IMR-90 (cell line): Measurements from ENCODE around the gene CCM2. TPM values are rescaled to one million over a fixed set of nuclear protein-coding genes. Genes with fewer than 3 reads are reported as not detected.

Experiments used
- ATAC-seq: fragments of 200-7000 bp; cut with Tn5 transposase; 2 replicates; pipeline ENCODE4 v1.9.1; 2020; ENCODE audit warnings: low read depth, mild to moderate bottlenecking, moderate library complexity
- BruUV-seq: library from RNA; stranded (reverse); fragments of 400-500 nt; replicated peaks from 2 replicates; lab custom pipeline; 2021; lab: Mats Ljungman, UMichigan
- CTCF ChIA-PET: fragments of 300-600 bp; formaldehyde crosslinking; extraction: SDS; loops from one replicate; lab custom pipeline; 2021; ENCODE audit warnings: antibody characterized with exemption; lab: Yijun Ruan, JAX
- POLR2A ChIA-PET: fragments of 300-600 bp; sonication (Branson Sonifier 250); formaldehyde crosslinking; loops from one replicate; lab custom pipeline; 2022; ENCODE audit warnings: antibody characterized with exemption; ENCODE audit not compliant: unreplicated experiment; lab: Charles Lee
- DNase-seq: peaks from one replicate; pipeline ENCODE4 v3.0.0; 2013
- H2AFZ ChIP-seq: replicated peaks from 2 replicates; pipeline ENCODE3; 2013; ENCODE audit warnings: low read length, mild to moderate bottlenecking; ENCODE audit not compliant: poor library complexity
- H2AK5ac ChIP-seq: 2 replicates; pipeline ENCODE4 v1.6.1; 2013; ENCODE audit warnings: low read depth, low read length, inconsistent platforms
- H2AK9ac ChIP-seq: replicated peaks from 2 replicates; pipeline ENCODE3; 2013; ENCODE audit warnings: mild to moderate bottlenecking, low read depth, low read length, moderate library complexity; ENCODE audit not compliant: poor library complexity
- H2BK120ac ChIP-seq: 2 replicates; pipeline ENCODE4 v1.6.1; 2013; ENCODE audit warnings: low read depth, low read length, inconsistent platforms
- H2BK15ac ChIP-seq: 3 replicates; pipeline ENCODE4 v1.6.1; 2013; ENCODE audit warnings: low read depth, low read length, inconsistent platforms
- H2BK20ac ChIP-seq: 2 replicates; pipeline ENCODE4 v1.6.1; 2013; ENCODE audit warnings: low read depth, mild to moderate bottlenecking, inconsistent platforms, low read length, moderate library complexity
- H2BK5ac ChIP-seq: 2 replicates; pipeline ENCODE4 v1.6.1; 2013; ENCODE audit warnings: mild to moderate bottlenecking, low read depth, low read length, inconsistent platforms; ENCODE audit not compliant: poor library complexity, severe bottlenecking
- H3K14ac ChIP-seq: replicated peaks from 2 replicates; pipeline ENCODE4 v1.6.1; 2013; ENCODE audit warnings: low read depth, low read length, inconsistent platforms
- H3K18ac ChIP-seq: 2 replicates; pipeline ENCODE4 v1.6.1; 2013; ENCODE audit warnings: low read depth, low read length, control low read depth
- H3K23ac ChIP-seq: 2 replicates; pipeline ENCODE4 v1.6.1; 2013; ENCODE audit warnings: low read depth, low read length, inconsistent platforms
- H3K27ac ChIP-seq: 2 replicates; pipeline ENCODE4 v1.5.1; 2013; ENCODE audit warnings: mild to moderate bottlenecking, control low read depth, low read length; ENCODE audit not compliant: insufficient read depth
- H3K27me3 ChIP-seq: 2 replicates; pipeline ENCODE4 v1.6.1; 2013; ENCODE audit warnings: low read length; ENCODE audit not compliant: control insufficient read depth, insufficient read depth
- H3K36me3 ChIP-seq: 2 replicates; pipeline ENCODE4 v1.6.1; 2013; ENCODE audit warnings: low read length, mixed read lengths; ENCODE audit not compliant: control insufficient read depth, insufficient read depth
- H3K4ac ChIP-seq: 2 replicates; pipeline ENCODE4 v1.6.1; 2013; ENCODE audit warnings: low read depth, low read length, inconsistent platforms
- H3K4me1 ChIP-seq: 2 replicates; pipeline ENCODE4 v1.6.1; 2013; ENCODE audit warnings: low read length, mixed read lengths; ENCODE audit not compliant: control insufficient read depth, insufficient read depth
- H3K4me2 ChIP-seq: 2 replicates; pipeline ENCODE4 v1.6.1; 2013; ENCODE audit warnings: low read depth, mild to moderate bottlenecking, control low read depth, low read length, moderate library complexity
- H3K4me3 ChIP-seq: 2 replicates; pipeline ENCODE4 v1.5.1; 2013; ENCODE audit warnings: low read depth, mild to moderate bottlenecking, control low read depth, low read length, moderate library complexity; ENCODE audit not compliant: insufficient read depth
- H3K56ac ChIP-seq: 2 replicates; pipeline ENCODE4 v1.6.1; 2013; ENCODE audit warnings: low read length, inconsistent platforms; ENCODE audit not compliant: insufficient read depth; ENCODE audit errors: extremely low read depth
- H3K79me1 ChIP-seq, 2 experiments: 2 replicates each; pipeline ENCODE4 v1.6.1; 2013; ENCODE audit warnings: low read length in 2 of 2, inconsistent platforms in 1 of 2, low read depth in 1 of 2
- H3K9ac ChIP-seq: 2 replicates; pipeline ENCODE4 v1.6.1; 2013; ENCODE audit warnings: low read depth, low read length, control low read depth
- H3K9me1 ChIP-seq: 2 replicates; pipeline ENCODE4 v1.6.1; 2013; ENCODE audit warnings: low read length, inconsistent platforms; ENCODE audit not compliant: insufficient read depth
- H3K9me3 ChIP-seq: 2 replicates; pipeline ENCODE4 v1.6.1; 2013; ENCODE audit warnings: low read length; ENCODE audit not compliant: control insufficient read depth, insufficient read depth
- H4K20me1 ChIP-seq: 2 replicates; pipeline ENCODE4 v1.6.1; 2013; ENCODE audit warnings: low read length, inconsistent platforms; ENCODE audit not compliant: insufficient read depth
- H4K5ac ChIP-seq: 2 replicates; pipeline ENCODE4 v1.6.1; 2013; ENCODE audit warnings: mild to moderate bottlenecking, low read depth, low read length, control low read depth
- H4K8ac ChIP-seq, 2 experiments: 2 replicates each; pipeline ENCODE4 v1.6.1; 2013; ENCODE audit warnings: low read depth in 2 of 2, low read length in 2 of 2, control low read depth in 1 of 2, inconsistent platforms in 1 of 2
- H4K91ac ChIP-seq: 2 replicates; pipeline ENCODE4 v1.6.1; 2013; ENCODE audit warnings: low read depth, low read length, inconsistent platforms; ENCODE audit not compliant: insufficient read depth
- FOS ChIP-seq: fragments of 150-350 bp; IDR thresholded peaks from 2 replicates; pipeline ENCODE4 v1.6.1; 2016; ENCODE audit warnings: low read depth, low read length
- MAFK ChIP-seq: IDR thresholded peaks from 2 replicates; pipeline ENCODE4 v1.6.1; 2012; ENCODE audit warnings: low read depth, low read length, improper control_type of control experiment
- NFE2L2 ChIP-seq: fragments of 150-350 bp; IDR thresholded peaks from 2 replicates; pipeline ENCODE4 v1.6.1; 2016; ENCODE audit warnings: low read depth, mild to moderate bottlenecking, low read length
- RAD21 ChIP-seq: IDR thresholded peaks from 2 replicates; pipeline ENCODE4 v1.6.1; 2012; ENCODE audit warnings: low read length, improper control_type of control experiment
- RCOR1 ChIP-seq: IDR thresholded peaks from 2 replicates; pipeline ENCODE4 v1.6.1; 2012; ENCODE audit warnings: mild to moderate bottlenecking, low read length, improper control_type of control experiment; ENCODE audit not compliant: insufficient replicate concordance
- RFX5 ChIP-seq: IDR thresholded peaks from 2 replicates; pipeline ENCODE4 v1.8.0; 2012; ENCODE audit warnings: low read depth, mild to moderate bottlenecking, low read length, moderate library complexity
- SMC3 ChIP-seq: fragments of 150-350 bp; IDR thresholded peaks from 2 replicates; pipeline ENCODE4 v1.6.1; 2016; ENCODE audit warnings: low read depth, mild to moderate bottlenecking, antibody characterized with exemption, low read length, moderate library complexity
- USF2 ChIP-seq: fragments of 150-350 bp; IDR thresholded peaks from 2 replicates; pipeline ENCODE4 v1.6.1; 2017; ENCODE audit warnings: mild to moderate bottlenecking, antibody characterized with exemption, low read length, low read depth
- WGBS, 2 experiments: methylation state at CpG; one replicate each; pipeline versions ENCODE4 v1.1.5 to v1.1.7; 2013; ENCODE audit warnings: missing lambda C conversion rate in 2 of 2; ENCODE audit not compliant: insufficient read length in 1 of 2; ENCODE audit errors: extremely low coverage in 2 of 2; 5-methylcytosine and 5-hydroxymethylcytosine counted together
- dilution Hi-C: fragments of 300-500 bp; cut with HindIII; formaldehyde crosslinking; loops from one replicate; pipeline ENCODE4 v1.14.3; 2018; ENCODE audit warnings: low sequenced_read_pairs; ENCODE audit not compliant: unreplicated experiment
- in situ Hi-C: fragments of 300-500 bp; cut with MboI; formaldehyde crosslinking; loops from 3 replicates; pipeline ENCODE4 v1.14.3; 2019; ENCODE audit warnings: low sequenced_read_pairs, inconsistent platforms, mixed read lengths
- intact Hi-C: fragments of 100-400 bp; cut with micrococcal nuclease; formaldehyde crosslinking; loops from 2 replicates; pipeline ENCODE4 v1.10.0; 2022
- polyA plus RNA-seq, 3 experiments: library from polyadenylated mRNA; depleted of rRNA; stranded (reverse); fragments of >200 nt; gene quantifications; 2 replicates each; pipeline ENCODE4 v1.2.3, GENCODE V29; 2012; ENCODE audit warnings: low replicate concordance in 1 of 3
- total RNA-seq: library from RNA; depleted of rRNA; stranded (reverse); fragments of >200 nt; gene quantifications from 2 replicates; pipeline ENCODE4 v1.2.3, GENCODE V29; 2012

CCM2 gene
- total and polyA plus RNA-seq, 2 of the 4 experiments (the other 2 are of a cell fraction), result 65.2 to 78.5 TPM

DNA sequence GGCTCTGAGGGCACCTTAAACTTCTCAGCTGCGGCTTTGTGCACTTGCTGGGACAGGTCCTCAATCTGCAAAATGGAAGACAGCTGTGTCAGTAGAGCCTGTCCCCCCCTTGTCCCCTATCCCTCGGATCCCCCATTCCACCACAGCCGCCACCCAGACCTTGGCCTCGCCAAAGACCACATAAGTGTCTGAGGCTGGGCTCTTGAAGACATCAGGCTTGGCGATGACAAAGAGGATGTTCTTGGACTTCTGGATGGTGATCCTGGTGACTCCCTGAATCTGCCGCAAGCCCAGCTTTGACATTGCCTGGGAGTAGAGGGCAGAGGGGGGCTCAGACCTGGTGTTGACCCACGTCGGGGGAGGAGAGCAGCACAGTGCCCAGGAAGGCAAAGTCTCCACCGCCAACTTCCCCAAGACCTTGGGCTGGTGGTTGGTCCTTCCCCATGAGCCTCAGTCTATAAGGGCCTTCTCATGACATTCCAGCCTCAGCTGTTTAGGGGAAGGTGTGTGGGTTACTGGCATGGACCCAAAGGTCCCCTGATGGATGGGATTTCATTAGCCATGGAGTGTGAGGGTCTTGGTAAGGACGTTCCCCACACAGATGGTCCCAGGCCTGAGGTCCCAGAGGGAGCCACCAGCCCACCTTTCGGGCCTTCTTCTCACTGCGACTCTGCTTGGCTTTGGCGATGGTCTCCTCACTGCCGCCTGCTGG is 81.1 kb downstream of the CCM2 start:
- H3K56ac ChIP-seq, result no peak overlapping the region
- 100% methylated on average over 3 of the region's 14 CpGs; no CpG with 5 or more reads in 1 of the 2 experiments for WGBS, 2 experiments
- no peak overlapping the region for H3K4me2 ChIP-seq
- H3K36me3 ChIP-seq, result peaks cover 28% of the 10 kb centered on the region
- H2AK9ac ChIP-seq, result peak overlapping the region; percentile 42
- no peak overlapping the region for H2BK120ac ChIP-seq
- no peak overlapping the region for H3K27ac ChIP-seq
- dilution Hi-C loops, result no loop called here
- no TSS peak for BruUV-seq
- peaks cover 4% of the 10 kb centered on the region; the same call in 1 of the 2 replicates for H4K20me1 ChIP-seq
- in situ Hi-C loops, result no loop called here
- ChIA-PET CTCF (no interaction called here), POLR2A (no interaction called here)
- intact Hi-C loops, result no loop called here
- H3K9me1 ChIP-seq, result peaks cover 16% of the 10 kb centered on the region
- H3K9me3 ChIP-seq, result no peaks in the 10 kb centered on the region
- no peak overlapping the region for H2BK15ac ChIP-seq
- no peak overlapping the region for H3K18ac ChIP-seq
- no peak overlapping the region for H4K5ac ChIP-seq
- no peak overlapping the region for H3K4me3 ChIP-seq
- no peaks in the 10 kb centered on the region for H3K79me1 ChIP-seq
- H2AK5ac ChIP-seq, result no peak overlapping the region
- H3K14ac ChIP-seq, result no peak overlapping the region
- DNase-seq (no peak), ATAC-seq (no peak)
- no peak overlapping the region for H3K9ac ChIP-seq
- TF ChIP-seq NFE2L2, result no peak
- TF ChIP-seq RFX5, result no peak
- no peak for TF ChIP-seq FOS
- no peak for TF ChIP-seq RAD21
- no peak for TF ChIP-seq USF2
- TF ChIP-seq SMC3, result no peak
- TF ChIP-seq RCOR1, result no peak
- TF ChIP-seq MAFK, result no peak
- H3K23ac ChIP-seq, result no peak overlapping the region
- H2AFZ ChIP-seq, result peak overlapping the region; percentile 59
- H2BK20ac ChIP-seq, result no peak overlapping the region
- no peak overlapping the region for H4K8ac ChIP-seq
- H3K4ac ChIP-seq, result no peak overlapping the region
- no peak overlapping the region for H4K91ac ChIP-seq
- no peak overlapping the region for H2BK5ac ChIP-seq
- H3K27me3 ChIP-seq, result no peaks in the 10 kb centered on the region
- H3K4me1 ChIP-seq, result no peaks in the 10 kb centered on the region
